ENCODE measurements around the gene RAMP1.

RAMP1 gene

DNA sequence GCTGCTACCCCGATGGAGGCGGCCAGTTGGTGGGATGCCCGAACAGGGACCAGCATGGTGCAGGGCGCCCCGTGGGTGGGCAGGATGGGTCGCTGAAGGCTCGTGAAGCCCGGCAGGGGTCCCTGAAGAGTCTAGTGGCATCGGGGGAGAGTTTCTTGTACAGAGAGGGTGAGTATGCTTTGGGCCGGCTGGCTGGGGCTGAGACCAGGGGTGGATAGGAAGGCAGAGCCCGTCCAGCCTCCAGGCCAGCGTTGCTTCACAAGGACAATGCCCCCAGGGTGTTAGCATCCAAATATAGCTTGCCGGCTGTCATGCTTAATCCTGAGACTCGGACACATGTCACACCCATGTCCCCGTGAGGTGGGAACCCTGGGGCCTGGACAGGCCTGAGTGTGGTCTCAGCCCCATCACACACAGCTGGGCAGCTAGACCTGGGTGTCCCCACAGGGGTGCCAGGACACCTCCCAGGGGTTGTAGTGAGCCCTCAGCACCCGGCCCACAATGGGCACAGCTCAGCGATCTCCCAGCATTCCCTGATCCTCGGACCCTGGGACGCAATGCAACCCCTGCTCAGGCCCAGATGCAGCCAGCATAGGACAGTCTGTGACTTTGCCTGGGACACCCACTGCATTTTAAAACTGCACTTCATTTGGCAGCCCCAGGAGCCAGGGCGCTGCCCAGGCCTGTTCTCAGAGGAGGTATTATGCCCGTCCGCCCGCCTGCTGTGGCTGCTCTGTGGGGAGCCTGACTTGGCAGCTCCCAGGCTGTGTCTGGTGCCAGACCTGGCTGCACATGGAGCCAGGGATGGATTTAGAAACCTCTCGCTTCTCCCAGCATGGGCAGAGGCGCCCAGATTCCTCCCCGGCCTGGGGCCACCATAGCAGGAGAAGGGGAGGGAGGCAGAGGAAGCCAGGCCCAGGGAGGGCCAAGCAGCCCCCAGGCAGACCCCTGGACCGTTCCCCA, 36.4 kb downstream of the RAMP1 start:
- TF ChIP-seq, protein P1, sequence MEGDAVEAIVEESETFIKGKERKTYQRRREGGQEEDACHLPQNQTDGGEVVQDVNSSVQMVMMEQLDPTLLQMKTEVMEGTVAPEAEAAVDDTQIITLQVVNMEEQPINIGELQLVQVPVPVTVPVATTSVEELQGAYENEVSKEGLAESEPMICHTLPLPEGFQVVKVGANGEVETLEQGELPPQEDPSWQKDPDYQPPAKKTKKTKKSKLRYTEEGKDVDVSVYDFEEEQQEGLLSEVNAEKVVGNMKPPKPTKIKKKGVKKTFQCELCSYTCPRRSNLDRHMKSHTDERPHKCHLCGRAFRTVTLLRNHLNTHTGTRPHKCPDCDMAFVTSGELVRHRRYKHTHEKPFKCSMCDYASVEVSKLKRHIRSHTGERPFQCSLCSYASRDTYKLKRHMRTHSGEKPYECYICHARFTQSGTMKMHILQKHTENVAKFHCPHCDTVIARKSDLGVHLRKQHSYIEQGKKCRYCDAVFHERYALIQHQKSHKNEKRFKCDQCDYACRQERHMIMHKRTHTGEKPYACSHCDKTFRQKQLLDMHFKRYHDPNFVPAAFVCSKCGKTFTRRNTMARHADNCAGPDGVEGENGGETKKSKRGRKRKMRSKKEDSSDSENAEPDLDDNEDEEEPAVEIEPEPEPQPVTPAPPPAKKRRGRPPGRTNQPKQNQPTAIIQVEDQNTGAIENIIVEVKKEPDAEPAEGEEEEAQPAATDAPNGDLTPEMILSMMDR (IDR thresholded peaks at IDR 0.05; ENCODE audit: borderline replicate concordance, insufficient read depth, low read depth, low read length): no peak
- no peak overlapping the region for H3K4me3 ChIP-seq (ENCODE audit: low read depth, low read length)

DNA sequence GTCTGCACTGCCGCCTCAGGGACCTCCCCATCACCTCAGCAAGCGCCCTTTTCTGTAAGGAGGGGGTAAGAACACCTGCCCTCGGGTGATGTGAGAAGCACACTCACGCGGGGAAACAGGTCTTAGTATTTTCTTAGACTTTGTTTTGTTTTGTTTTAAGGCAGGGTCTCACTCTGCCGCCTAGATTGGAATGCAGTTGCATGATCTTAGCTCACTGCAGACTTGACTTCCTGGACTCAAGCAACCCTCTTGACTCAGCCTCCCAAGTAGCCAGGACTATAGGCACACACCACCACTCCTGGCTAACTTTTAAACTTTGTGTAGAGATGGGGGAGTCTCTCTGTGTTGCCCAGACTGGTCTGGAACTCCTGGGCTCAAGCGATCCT, 37.1 kb downstream of the RAMP1 start:
- H3K4me3 ChIP-seq (ENCODE audit: low read depth, low read length): no peak overlapping the region
- TF ChIP-seq, protein P1 (IDR thresholded peaks at IDR 0.05; ENCODE audit: borderline replicate concordance, insufficient read depth, low read depth, low read length): no peak

DNA sequence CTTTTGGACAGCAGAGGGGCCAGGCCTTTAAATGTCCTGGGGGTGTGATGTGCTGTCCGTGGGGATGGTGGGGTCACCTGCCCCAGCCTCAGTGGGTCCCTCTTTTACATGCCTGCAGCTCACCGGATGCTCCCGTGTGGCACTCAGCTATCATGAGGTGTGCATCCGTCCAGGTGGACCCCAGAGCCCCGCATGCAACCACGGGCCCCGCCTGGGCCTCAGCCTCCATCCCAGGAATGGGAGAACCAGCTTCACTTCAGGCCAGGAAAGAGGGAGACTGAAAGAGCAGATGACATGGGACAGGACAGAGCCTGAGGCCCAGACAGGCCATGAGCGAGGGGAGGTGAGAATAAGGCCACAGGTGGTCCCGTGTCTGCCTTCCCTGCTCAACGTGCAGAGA, 37.5 kb downstream of the RAMP1 start:
- no peak overlapping the region for H3K4me3 ChIP-seq (ENCODE audit: low read depth, low read length)
- TF ChIP-seq, protein P1 (IDR thresholded peaks at IDR 0.05; ENCODE audit: borderline replicate concordance, insufficient read depth, low read depth, low read length): no peak

DNA sequence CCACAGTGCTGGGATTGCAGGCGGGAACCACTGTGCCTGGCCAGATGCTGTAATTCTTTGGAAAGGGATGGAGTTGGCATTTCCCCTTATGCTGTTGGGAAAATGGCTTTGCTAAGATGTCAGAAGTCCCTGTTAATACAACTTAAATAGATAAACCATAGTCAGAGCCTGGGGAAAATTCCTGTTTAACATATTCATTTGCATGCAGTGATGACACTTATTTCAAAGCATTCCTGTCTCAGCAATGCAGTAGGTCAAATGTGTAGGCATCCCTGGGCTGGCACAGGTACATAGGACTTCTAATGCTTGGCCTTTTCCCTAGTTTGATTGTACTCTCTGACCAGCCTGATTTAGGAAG, 38.6 kb downstream of the RAMP1 start:
- no peak overlapping the region for H3K4me3 ChIP-seq (ENCODE audit: low read depth, low read length)

DNA sequence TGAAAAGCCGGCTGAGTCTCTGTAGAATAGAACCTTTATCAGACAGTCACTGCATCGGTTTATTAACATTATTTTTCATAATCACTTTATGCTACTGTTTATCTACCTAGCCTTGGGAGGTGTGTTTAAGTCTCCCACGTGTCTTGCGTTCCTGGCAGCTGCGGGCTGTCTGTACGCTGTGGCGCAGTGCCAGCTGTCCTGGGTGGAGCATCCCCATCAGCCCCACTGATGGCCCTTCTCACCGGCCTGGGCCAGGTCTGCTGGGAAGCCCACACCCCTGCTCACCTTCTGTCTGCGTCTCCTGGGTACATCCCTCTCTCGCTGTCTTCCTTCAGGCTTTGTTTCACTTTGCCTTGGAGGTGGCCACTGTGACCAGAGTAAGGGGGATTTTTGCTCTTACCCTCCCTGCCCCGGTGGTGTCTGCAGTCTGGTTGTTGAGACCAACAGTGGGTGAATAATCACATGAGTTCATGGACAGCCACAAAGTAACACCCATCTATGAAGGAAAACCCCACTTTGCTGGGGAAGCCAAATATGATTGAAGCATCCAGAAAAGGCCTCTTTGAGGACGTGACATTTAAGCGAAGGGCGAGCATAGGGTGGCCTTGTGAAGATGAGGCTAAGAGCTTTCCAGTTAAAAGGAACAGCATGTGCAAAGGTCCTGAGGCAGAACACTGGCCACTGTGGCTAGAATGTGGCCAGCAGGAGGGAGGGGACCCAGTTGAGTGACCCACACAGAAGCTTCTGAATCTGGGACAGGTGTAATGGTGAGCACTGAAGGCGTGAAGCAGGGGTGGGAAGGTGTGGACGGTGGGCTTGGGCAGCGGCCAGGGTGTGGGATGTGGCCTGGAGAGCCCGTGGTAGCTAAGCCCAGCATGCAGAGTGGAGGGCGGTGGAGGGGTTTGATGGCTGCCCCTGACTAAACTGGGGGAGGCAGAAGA, 41.7 kb downstream of the RAMP1 start:
- H3K4me3 ChIP-seq (ENCODE audit: low read depth, low read length): no peak overlapping the region
- TF ChIP-seq, protein P1 (IDR thresholded peaks at IDR 0.05; ENCODE audit: borderline replicate concordance, insufficient read depth, low read depth, low read length): no peak

More for the DNA sequence above, 38.6 kb downstream of the RAMP1 start:
- TF ChIP-seq, protein P1 (IDR thresholded peaks at IDR 0.05; ENCODE audit: borderline replicate concordance, insufficient read depth, low read depth, low read length): no peak

DNA sequence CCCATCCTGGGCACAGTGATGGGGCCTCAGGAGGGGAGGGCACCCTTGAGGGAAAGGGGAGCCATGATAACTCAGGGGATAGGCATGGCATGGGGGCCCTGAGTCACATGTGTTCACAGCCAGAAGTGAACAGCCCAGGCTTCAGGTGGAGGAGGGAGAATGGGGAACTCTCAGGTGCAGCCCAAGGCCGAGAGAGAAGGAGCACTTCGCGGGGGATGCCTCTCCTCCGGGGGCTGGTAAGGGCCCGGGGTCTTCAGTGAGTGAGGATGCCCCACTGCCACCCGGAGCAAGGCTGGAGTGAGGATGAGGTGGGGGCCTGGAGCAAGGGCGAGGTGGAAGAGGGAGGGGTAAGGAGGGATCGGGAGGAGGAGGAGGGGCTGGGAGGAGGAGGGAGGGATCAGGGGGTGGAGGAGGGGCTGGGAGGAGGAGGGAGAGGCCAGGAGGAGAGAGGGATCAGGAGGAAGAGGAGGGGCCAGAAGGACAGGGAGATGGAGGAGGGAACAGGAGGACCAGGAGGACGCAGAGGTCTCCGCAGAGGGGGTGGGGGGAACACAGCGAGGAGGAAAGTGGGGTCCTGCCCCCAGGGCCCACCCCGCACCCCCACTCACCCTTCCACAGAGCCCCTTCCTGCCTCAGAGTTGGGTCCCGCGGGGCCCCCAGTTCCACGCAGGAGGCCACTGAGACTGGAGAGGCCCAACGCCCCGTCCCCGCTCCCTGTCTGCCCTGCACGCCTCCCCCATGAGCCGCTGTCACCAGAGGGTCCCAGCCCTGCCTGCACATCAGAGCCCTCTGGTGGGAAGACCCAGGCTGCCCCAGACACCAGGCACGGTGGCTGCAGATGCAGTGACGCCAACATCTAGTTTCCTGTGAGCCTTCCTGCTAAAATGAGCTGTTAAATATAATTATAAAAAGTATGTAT, 42.8 kb downstream of the RAMP1 start:
- no peak overlapping the region for H3K4me3 ChIP-seq (ENCODE audit: low read depth, low read length)
- TF ChIP-seq, protein P1 (IDR thresholded peaks at IDR 0.05; ENCODE audit: borderline replicate concordance, insufficient read depth, low read depth, low read length): no peak
